ENCODE data around the gene ALPG.

- TF ChIP-seq CTCF (IDR thresholded peaks at IDR 0.05; ENCODE audit: low read length) (no peak), EZH2 (IDR thresholded peaks at IDR 0.05; ENCODE audit: borderline replicate concordance, low read length) (no peak)
Measured at GRCh38 chr2:232367016-232367415, 39.6 kb upstream of the ALPG start.
